ENCODE data around the gene MTREX. TPM values are rescaled to one million over a fixed set of nuclear protein-coding genes. Genes with fewer than 3 reads are reported as not detected.

MTREX gene
- total and polyA plus RNA-seq, 2 of the 8 experiments (the other 6 are each of a cell fraction or from before 2014, with no cell fraction given) = 16.0 to 130 TPM

GRCh38 chr5:55451976-55452375 is 144.2 kb downstream of the MTREX start:
- Histone ChIP-seq H3K27me3 (replicated peaks in 1 of 4; ENCODE audit: control insufficient read depth in 3 of 4, extremely low read depth in 1 of 4, insufficient read depth in 3 of 4, low read length in 3 of 4) (no peaks in the 10 kb centered on the region), H3K9ac (replicated peaks in 1 of 4; ENCODE audit: extremely low read depth in 1 of 4, low read depth in 3 of 4, low read length in 3 of 4) (no peak overlapping the region), H4K8ac (ENCODE audit: extremely low read depth, insufficient read depth, low read length) (no peak overlapping the region), H3K23ac (ENCODE audit: insufficient read length) (no peak overlapping the region), H3K18ac (ENCODE audit: extremely low read depth, low read length) (no peak overlapping the region), H3K27ac (ENCODE audit: low read depth, low read length) (no peak overlapping the region), H3K4me2 (ENCODE audit: insufficient read depth in 1 of 2, low read depth in 2 of 2, low read length in 2 of 2) (no peak overlapping the region), H4K91ac (replicated peaks; ENCODE audit: insufficient read length, low read length) (no peak overlapping the region), H4K5ac (ENCODE audit: insufficient read length, low read depth, low read length) (no peak overlapping the region), H2BK12ac (ENCODE audit: low read depth, low read length) (no peak overlapping the region), H2BK15ac (ENCODE audit: low read length) (no peak overlapping the region), H3K9me3 (ENCODE audit: insufficient read depth in 2 of 2, low read depth in 1 of 2, low read length in 1 of 2) (no peaks in the 10 kb centered on the region), H3K4ac (replicated peaks; ENCODE audit: insufficient read length, low read depth, low read length) (no peak overlapping the region), H2BK20ac (ENCODE audit: low read length) (no peak overlapping the region), H3K56ac (replicated peaks; ENCODE audit: insufficient read length, low read depth, low read length) (no peak overlapping the region), H3K23me2 (ENCODE audit: low read depth, low read length) (no peaks in the 10 kb centered on the region; the same call in 1 of the 2 replicates), H2AK5ac (ENCODE audit: low read depth, low read length) (no peak overlapping the region), H2BK5ac (ENCODE audit: low read depth, low read length) (no peak overlapping the region; the same call in 1 of the 2 replicates), H3K79me1 (ENCODE audit: low read depth, low read length) (no peaks in the 10 kb centered on the region; the same call in 1 of the 2 replicates), H3K4me3 (ENCODE audit: extremely low read depth in 1 of 4, insufficient read depth in 2 of 4, low read depth in 3 of 4, low read length in 4 of 4) (no peak overlapping the region), H3K79me2 (ENCODE audit: control insufficient read depth in 1 of 2, insufficient read depth in 2 of 2, low read length in 2 of 2) (peaks cover 0 to 74% of the 10 kb centered on the region in 2 experiments; a peak in 2 of 4 replicates), H2BK120ac (replicated peaks; ENCODE audit: low read depth, low read length) (no peak overlapping the region), H3K14ac (ENCODE audit: insufficient read length) (no peak overlapping the region), H2AFZ (ENCODE audit: low read length) (no peak overlapping the region), H4K20me1 (replicated peaks in 1 of 2; ENCODE audit: control insufficient read depth in 1 of 2, insufficient read depth in 2 of 2, low read length in 2 of 2) (no peaks in the 10 kb centered on the region), H3K4me1 (replicated peaks in 1 of 4; ENCODE audit: control insufficient read depth in 3 of 4, insufficient read depth in 4 of 4, low read length in 3 of 4) (peaks cover 0 to 5% (median 2%) of the 10 kb centered on the region in 4 experiments; a peak in 5 of 7 replicates), H3K36me3 (ENCODE audit: control insufficient read depth in 2 of 4, insufficient read depth in 4 of 4, low read length in 3 of 4) (peaks cover 0 to 31% (median 0%) of the 10 kb centered on the region in 4 experiments; a peak in 2 of 8 replicates)
- POLR2A ChIA-PET (ENCODE audit: partially characterized antibody) = interaction anchor here (1.5 kb wide), 1 partner anchor 14 kb away, joined by 3 read pairs; no protein-coding TSS in a partner anchor
- no peak for TF ChIP-seq SP1 (IDR thresholded peaks at IDR 0.05; ENCODE audit: low read depth, low read length)
- TF ChIP-seq MAFK (IDR thresholded peaks at IDR 0.05; ENCODE audit: low read depth, low read length) = no peak
- TF ChIP-seq RBBP5 (IDR thresholded peaks at IDR 0.05; ENCODE audit: borderline replicate concordance, low read depth, low read length) = no peak
- no peak for TF ChIP-seq TBP (IDR thresholded peaks at IDR 0.05; ENCODE audit: low read depth, low read length)
- no peak for DNase-seq (ENCODE audit: low read depth in 1 of 2, low spot score in 2 of 2)
- 96% methylated on average over 2 of the region's 2 CpGs; no CpG with 5 or more reads in 1 of the 2 experiments for WGBS, 2 experiments (ENCODE audit: extremely low coverage in 1 of 2, insufficient coverage in 1 of 2, insufficient read length in 1 of 2, insufficient replicate concordance in 2 of 2, low coverage in 1 of 2, low lambda C conversion rate in 2 of 2, missing lambda C conversion rate in 1 of 2)
- CTCF ChIA-PET (ENCODE audit: partially characterized antibody) = interaction anchor here (0.7 to 1.3 kb wide), 3 partner anchors 33 to 240 kb away, joined by 3 to 7 read pairs (median 4); no protein-coding TSS in a partner anchor
- FAIRE-seq = peak; percentile 7
